Left lung (tissue), 10 donors: ENCODE measurements around the gene B3GALT4. TPM values are rescaled to one million over a fixed set of nuclear protein-coding genes. Genes with fewer than 3 reads are reported as not detected.
A peak's percentile ranks its signal among the peaks of the same experiment; 100 is the strongest.

ENCODE experiments used
- ATAC-seq: fragments of 200-7000 bp; cut with Tn5 transposase; one replicate; pipeline ENCODE4 v1.9.1; 2020; ENCODE audit warnings: moderate library complexity
- DNase-seq, 4 donors: peaks; one replicate each; pipeline ENCODE4 v3.0.0-alpha.2; 2013 to 2020
- H3K27ac ChIP-seq, 2 donors: fragments of 200-600 bp; sonication (generic) in 1 of 2; one replicate each; pipeline versions ENCODE4 v1.5.0 to v1.8.0; 2020 to 2021
- H3K27me3 ChIP-seq, 2 donors: fragments of 200-600 bp; sonication (generic) in 1 of 2; one replicate each; pipeline versions ENCODE4 v1.5.0 to v1.8.0; 2020 to 2021
- H3K36me3 ChIP-seq, 2 donors: fragments of 200-600 bp; sonication (generic) in 1 of 2; one replicate each; pipeline versions ENCODE4 v1.5.0 to v1.8.0; 2020 to 2021
- H3K4me1 ChIP-seq, 2 donors: fragments of 200-600 bp; one replicate each; pipeline ENCODE4 v1.8.0; 2021
- H3K4me3 ChIP-seq, 2 donors: fragments of 200-600 bp; sonication (generic) in 1 of 2; one replicate each; pipeline versions ENCODE4 v1.5.0 to v1.8.0; 2020 to 2021; ENCODE audit warnings: mild to moderate bottlenecking in 1 of 2
- H3K9me3 ChIP-seq, 2 donors: fragments of 200-600 bp; sonication (generic) in 1 of 2; one replicate each; pipeline versions ENCODE4 v1.5.0 to v1.8.0; 2020 to 2021
- intact Hi-C, 2 donors: fragments of 100-400 bp; cut with DNase I; formaldehyde crosslinking; loops; one replicate each; pipeline versions ENCODE4 v1.11.2 to v1.14.2; 2022
- polyA plus RNA-seq, 6 donors: library from polyadenylated mRNA; unstranded; fragments of 120-200 nt; gene quantifications; one replicate each; pipeline ENCODE4 v1.2.1, GENCODE V29; 2013; ENCODE audit not compliant: insufficient read length in 6 of 6
- total RNA-seq, 2 donors: library from RNA; stranded (reverse); fragmentation: NEBNext Ultra II Directional; extraction: Animal tissue kit (Norgen Biotek cat#: 25700); gene quantifications; one replicate each; pipeline ENCODE4 v1.2.1, GENCODE V29; 2021
- TF ChIP-seq, protein P1 (sequence below), 2 donors: fragments of 200-600 bp; sonication (generic) in 1 of 2; IDR thresholded peaks; one replicate each; pipeline versions ENCODE4 v1.5.0 to v1.8.0; 2021; ENCODE audit warnings: antibody characterized with exemption in 2 of 2
- donor health status: DM: no; HTN: yes; CAD: no.
- donor health status: DM: no; HTN: no; CAD: no.

The B3GALT4 gene
- total and polyA plus RNA-seq, 8 donors: 3.5 to 12.9 (median 4.3) TPM

DNA sequence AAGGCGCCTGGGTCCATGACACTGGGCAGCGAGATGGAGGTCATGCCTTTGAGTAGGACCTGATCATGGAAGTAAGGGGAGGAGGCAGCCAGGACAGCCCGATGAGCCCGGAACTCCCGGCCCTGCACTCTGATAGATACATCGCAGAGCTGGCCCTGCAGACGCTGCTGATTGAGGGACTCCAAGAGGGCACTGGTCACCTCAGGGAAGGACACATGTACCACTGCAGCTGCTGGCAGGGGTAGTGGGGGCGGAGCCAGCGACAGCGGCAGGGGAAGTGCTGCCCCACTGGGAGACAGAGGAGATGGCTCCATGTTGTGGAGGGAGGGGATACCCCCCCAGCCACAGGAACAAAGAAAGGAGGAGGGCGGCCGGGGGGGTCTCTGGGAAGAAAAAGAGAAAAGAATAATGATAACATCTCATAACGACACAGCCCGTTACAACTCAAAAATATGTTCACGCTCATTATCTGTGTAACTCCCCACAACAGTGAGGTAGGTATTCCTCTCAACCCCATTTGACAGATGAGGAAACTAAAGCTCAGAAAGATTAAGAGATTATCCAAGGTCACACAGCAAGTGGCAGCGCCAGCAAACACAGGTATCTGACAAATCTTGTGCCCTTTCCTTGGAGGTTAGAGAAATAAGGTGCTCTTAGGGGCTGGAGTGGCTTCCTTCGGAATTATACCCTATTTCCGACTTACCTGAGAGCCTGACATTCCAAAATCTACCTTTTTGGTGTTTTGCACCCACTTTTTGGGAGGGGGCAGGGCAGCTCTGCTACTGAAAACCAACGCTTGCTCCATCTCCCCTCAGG lies 39.9 kb downstream of the B3GALT4 start:
- TF ChIP-seq, protein P1, sequence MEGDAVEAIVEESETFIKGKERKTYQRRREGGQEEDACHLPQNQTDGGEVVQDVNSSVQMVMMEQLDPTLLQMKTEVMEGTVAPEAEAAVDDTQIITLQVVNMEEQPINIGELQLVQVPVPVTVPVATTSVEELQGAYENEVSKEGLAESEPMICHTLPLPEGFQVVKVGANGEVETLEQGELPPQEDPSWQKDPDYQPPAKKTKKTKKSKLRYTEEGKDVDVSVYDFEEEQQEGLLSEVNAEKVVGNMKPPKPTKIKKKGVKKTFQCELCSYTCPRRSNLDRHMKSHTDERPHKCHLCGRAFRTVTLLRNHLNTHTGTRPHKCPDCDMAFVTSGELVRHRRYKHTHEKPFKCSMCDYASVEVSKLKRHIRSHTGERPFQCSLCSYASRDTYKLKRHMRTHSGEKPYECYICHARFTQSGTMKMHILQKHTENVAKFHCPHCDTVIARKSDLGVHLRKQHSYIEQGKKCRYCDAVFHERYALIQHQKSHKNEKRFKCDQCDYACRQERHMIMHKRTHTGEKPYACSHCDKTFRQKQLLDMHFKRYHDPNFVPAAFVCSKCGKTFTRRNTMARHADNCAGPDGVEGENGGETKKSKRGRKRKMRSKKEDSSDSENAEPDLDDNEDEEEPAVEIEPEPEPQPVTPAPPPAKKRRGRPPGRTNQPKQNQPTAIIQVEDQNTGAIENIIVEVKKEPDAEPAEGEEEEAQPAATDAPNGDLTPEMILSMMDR (IDR thresholded peaks at IDR 0.05): no peak
- peaks cover 0 to 39% of the 10 kb centered on the region in 2 donors for H3K36me3 ChIP-seq
- peak overlapping the region; percentile 53 to 68 for H3K4me3 ChIP-seq
- H3K4me1 ChIP-seq: peaks cover 31 to 73% of the 10 kb centered on the region in 2 donors
- no peaks in the 10 kb centered on the region for H3K27me3 ChIP-seq
- ATAC-seq (no peak), DNase-seq (peak in 1 of 4 donors; percentile 81)
- peak overlapping the region; percentile 85 to 86 for H3K27ac ChIP-seq
- H3K9me3 ChIP-seq: no peaks in the 10 kb centered on the region
- intact Hi-C loops: loop anchor here in 1 of 2 donors (10.0 kb wide), 1 partner anchor 98 kb away; the partner anchor contains the start of genes CUTA and PHF1

DNA sequence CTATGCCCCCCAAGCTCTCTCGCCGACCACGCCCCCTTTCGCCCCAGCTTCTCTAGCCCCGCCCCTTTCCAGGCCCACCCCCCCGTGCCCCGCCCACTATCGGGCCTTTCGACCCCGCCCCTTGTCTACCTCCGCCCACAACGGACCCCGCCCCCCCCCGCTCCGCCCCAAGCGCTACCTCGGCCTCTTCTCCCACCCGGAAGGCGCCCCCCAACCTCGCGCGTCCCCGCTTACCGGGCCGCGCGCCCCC lies 40.4 kb downstream of the B3GALT4 start:
- ATAC-seq (peak; percentile 0), DNase-seq (peak in 2 of 4 donors; percentile 20 to 66)
- H3K27ac ChIP-seq: peak overlapping the region; percentile 85 to 86
- TF ChIP-seq, protein P1 (IDR thresholded peaks at IDR 0.05): no peak
- H3K4me3 ChIP-seq: peak overlapping the region; percentile 53 to 68
- H3K9me3 ChIP-seq: no peaks in the 10 kb centered on the region
- H3K36me3 ChIP-seq: peaks cover 0 to 39% of the 10 kb centered on the region in 2 donors
- intact Hi-C loops: loop anchor here in 1 of 2 donors (10.0 kb wide), 1 partner anchor 97 kb away; the partner anchor contains the start of genes CUTA and PHF1
- peaks cover 32 to 73% of the 10 kb centered on the region in 2 donors for H3K4me1 ChIP-seq
- no peaks in the 10 kb centered on the region for H3K27me3 ChIP-seq

DNA sequence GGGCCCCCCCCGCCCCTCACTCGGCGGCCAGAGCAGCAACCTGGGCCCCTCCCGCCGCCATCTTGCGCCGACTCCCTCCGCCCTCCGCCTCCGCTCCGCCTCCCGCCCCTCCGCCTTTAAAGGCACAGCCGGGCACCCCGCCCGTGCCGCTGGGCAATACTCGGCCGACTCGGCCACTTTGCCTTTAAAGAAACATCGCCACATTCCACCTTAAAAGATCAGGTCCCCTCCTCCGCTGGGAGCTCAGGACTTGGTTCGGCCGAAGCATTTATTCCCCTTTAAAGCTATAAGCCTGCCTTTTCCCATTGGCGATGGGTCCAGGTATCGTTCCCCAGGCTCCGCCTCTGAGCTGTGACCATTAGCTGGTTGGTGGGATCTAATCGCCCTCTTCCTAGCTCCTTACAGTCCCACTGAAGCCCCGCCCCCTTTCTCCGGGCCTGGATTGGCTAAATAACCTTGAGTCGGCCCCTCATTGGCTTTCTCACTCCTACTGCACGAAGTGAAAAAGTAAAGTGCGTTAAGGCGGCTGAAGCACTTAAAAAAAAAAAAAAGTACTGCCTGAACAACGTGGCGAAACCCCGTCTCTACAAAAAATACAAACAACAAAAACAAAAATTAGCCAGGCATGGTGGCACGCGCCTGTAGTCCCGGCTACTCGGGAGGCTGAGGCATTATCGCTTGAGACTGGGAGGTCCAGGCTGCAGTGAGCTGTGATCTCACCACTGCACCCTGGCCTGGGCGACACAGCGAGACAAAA lies 40.9 kb downstream of the B3GALT4 start, which contains the start of gene ZBTB22:
ZBTB22 (minus strand) TSS at position 76 of the 757 bp plus-strand sequence. CDS start 828 bp downstream, outside the sequence.
- intact Hi-C loops: loop anchor here in 1 of 2 donors (10.0 kb wide), 1 partner anchor 97 kb away; the partner anchor contains the start of genes CUTA and PHF1
- ATAC-seq (peak; percentile 75), DNase-seq (peak; percentile 98)
- H3K27me3 ChIP-seq: no peaks in the 10 kb centered on the region
- TF ChIP-seq, protein P1 (IDR thresholded peaks at IDR 0.05): no peak
- peak within 1 kb of the TSS; percentile 53 to 68 for H3K4me3 ChIP-seq
- peak within 1 kb of the TSS; percentile 85 to 86 for H3K27ac ChIP-seq
- peaks cover 32 to 73% of the 10 kb centered on the region in 2 donors for H3K4me1 ChIP-seq
- peaks cover 0 to 39% of the 10 kb centered on the region in 2 donors for H3K36me3 ChIP-seq
- no peaks in the 10 kb centered on the region for H3K9me3 ChIP-seq

DNA sequence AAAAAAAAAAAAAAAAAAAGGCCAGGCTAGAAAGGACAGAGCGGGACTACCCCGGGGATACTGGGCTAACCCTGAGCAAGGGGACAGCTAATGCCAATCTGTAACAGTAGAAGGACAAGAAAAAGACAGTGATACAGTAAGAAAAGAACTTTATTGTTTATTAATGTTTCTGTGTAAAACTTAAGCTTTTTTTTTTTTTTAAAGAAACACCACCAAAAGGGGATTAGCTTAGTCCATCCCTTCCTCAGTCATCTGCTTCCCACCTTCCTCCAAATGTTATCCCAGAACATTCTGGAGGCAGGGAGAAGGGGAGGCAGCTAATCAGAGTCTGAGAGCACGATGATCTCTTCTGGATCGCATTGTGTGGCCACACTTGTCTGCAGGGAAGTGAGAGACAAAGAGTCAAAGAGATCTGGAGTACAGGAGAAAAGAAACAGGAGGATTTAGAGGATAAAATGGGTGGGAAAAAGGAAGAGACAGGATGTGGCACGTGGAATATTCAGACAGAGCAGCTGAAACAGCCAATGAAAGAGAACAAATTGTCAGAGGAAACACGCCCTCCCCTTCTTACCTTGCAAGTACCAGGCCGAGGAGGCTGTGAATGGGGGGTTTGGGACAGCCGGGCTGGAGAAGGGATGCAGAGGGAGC lies 41.6 kb downstream of the B3GALT4 start:
- DNase-seq (no peak), ATAC-seq (no peak)
- H3K9me3 ChIP-seq: no peaks in the 10 kb centered on the region
- intact Hi-C loops: loop anchor here in 1 of 2 donors (10.0 kb wide), 1 partner anchor 96 kb away; the partner anchor contains the start of genes CUTA and PHF1
- peak overlapping the region; percentile 85 to 86 for H3K27ac ChIP-seq
- TF ChIP-seq, protein P1 (IDR thresholded peaks at IDR 0.05): no peak
- peaks cover 0 to 39% of the 10 kb centered on the region in 2 donors for H3K36me3 ChIP-seq
- no peaks in the 10 kb centered on the region for H3K27me3 ChIP-seq
- H3K4me3 ChIP-seq: peak overlapping the region; percentile 53 to 68
- peaks cover 32 to 74% of the 10 kb centered on the region in 2 donors for H3K4me1 ChIP-seq
